Astrocyte of the hippocampus (primary cell): ENCODE results near the gene LIMCH1.
"Not testable (repeated sequence)": the region's sequence is repeated elsewhere in the genome, so short reads cannot be mapped to it uniquely, and the experiment has no call there.

Source experiments
- DNase-seq: peaks from one replicate; pipeline ENCODE4 v3.0.0; 2011; ENCODE audit warnings: low read depth, low spot score

The LIMCH1 gene

GRCh38 chr4:41538017-41538733 is at the start of gene LIMCH1:
Gene LIMCH1, plus strand, starts transcription at chr4:41538157. Its CDS starts 67,839 bp downstream, at chr4:41605996.
- no peak for DNase-seq

- DNase-seq, result not testable (repeated sequence)
Observed at GRCh38 chr4:41491081-41491576, 46.8 kb upstream of the LIMCH1 start.

- DNase-seq, result no peak
Observed at GRCh38 chr4:41496977-41497376, 41.0 kb upstream of the LIMCH1 start.

DNA sequence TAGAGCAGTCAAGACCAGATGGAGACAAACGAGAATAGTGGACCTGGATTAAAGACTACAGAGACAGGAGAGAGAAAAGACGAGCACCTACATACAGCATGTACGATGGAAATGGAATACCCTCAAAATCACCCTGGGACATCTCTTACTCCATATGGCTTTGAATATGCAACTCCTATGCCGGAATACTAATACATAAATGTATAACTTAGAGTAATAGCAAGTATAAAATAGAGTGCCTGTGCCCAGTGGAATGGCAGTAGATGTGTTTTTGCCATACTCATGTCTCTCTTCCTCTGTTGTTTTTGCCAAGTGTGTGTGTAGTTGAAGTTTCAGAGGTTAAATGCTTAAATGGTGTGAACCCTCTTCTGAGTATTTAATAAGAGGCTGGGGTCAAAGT is 39.8 kb upstream of the LIMCH1 start:
- no peak for DNase-seq

- DNase-seq, result no peak
Observed at GRCh38 chr4:41504167-41504818, 33.7 kb upstream of the LIMCH1 start.

- peak; percentile 80 for DNase-seq
Observed at GRCh38 chr4:41505161-41505661, 32.7 kb upstream of the LIMCH1 start.

DNA sequence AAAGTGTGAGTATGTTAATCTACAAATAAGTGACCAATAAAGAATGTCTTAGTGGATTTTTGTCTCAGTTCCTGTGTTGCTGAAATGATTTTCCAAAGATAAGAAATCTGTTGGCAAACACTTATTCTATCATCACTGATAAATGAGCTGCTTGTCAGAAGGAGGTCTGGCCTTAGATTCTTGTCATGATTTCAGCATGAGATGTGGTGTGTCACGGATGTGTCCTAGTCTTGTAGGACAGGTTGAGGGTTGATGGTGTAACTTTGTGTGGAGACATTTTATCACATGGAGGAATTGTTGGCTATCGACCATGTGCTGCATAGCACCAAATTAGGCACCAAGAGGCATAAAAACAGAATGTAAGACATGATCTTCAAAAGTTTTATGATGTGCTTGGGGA is 31.8 kb upstream of the LIMCH1 start:
- peak; percentile 48 for DNase-seq

DNA sequence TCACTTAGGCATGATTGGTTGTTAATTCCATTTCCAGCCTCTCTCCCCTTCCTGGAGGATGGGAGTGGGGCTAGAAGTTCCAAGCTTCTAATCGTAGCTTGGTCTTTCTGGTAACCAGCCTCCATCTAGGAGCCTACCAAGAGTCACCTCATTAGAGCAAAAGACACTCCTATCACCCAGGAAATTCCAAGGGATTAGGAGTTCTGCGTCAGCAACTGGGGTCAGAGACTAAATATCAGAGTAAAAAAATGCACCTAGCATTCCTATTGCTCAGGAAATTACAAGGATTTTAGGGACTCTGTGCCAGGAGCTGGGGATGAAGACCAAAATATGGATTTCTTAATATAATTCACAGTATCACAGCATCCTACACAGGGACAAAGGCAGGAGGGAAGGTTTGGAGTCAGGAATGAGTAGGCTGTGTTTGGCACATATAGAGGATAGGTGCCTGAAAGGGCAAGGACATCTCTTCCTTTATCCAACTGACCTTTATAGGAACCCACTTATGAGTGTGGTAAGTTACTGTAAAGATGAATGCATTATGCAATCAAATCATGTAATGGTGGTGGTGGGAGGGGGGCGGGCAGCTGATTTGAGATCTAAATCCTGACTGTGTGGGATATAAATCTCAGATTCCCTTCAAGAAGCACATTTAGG is 30.5 kb upstream of the LIMCH1 start:
- peak; percentile 22 for DNase-seq

DNA sequence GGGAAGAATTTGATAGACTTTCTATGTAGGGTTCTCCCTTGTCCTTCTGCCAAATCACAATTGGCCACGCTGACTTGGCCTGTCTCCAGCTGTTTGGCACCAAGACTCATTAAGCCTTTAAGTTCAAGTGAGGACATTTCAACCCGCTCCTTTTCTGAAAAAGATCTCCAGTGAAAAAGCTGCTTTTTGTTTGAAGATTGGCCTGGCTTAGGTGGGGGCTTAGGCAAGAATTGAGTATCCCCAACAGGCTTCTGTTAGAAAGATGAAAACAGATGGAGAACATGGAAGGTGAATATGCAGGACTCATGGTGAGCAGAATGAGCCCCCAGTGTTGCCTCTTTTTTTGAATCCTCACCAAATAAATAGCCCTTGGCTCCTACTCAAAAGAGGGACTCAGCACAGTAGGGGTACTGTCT is 28.5 kb upstream of the LIMCH1 start:
- peak; percentile 72 for DNase-seq

GRCh38 chr4:41510179-41510578 is 27.8 kb upstream of the LIMCH1 start:
- no peak for DNase-seq

GRCh38 chr4:41512136-41512535 is 25.8 kb upstream of the LIMCH1 start:
- DNase-seq, result no peak

- DNase-seq, result no peak
Observed at GRCh38 chr4:41512596-41512995, 25.4 kb upstream of the LIMCH1 start.

DNA sequence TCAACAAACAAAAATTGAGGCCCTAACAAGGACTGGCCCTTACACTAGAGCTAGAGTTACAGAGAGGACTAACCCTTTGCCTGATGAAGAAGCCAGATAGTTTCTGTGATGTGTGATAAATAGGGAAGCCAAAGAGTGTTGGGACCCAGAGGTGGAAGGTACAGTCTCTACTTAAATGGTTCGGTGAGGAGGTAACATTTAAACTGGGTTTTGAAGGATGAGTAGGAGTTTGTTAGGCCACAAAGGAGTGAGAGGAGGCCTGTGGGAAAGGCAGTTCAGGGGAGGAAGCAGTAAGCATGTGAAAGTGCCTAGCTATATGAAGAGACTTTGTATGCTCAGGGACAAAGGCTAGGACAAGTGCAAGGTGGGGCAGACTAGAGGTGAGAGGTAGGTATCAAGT is 23.8 kb upstream of the LIMCH1 start:
- DNase-seq, result no peak

DNA sequence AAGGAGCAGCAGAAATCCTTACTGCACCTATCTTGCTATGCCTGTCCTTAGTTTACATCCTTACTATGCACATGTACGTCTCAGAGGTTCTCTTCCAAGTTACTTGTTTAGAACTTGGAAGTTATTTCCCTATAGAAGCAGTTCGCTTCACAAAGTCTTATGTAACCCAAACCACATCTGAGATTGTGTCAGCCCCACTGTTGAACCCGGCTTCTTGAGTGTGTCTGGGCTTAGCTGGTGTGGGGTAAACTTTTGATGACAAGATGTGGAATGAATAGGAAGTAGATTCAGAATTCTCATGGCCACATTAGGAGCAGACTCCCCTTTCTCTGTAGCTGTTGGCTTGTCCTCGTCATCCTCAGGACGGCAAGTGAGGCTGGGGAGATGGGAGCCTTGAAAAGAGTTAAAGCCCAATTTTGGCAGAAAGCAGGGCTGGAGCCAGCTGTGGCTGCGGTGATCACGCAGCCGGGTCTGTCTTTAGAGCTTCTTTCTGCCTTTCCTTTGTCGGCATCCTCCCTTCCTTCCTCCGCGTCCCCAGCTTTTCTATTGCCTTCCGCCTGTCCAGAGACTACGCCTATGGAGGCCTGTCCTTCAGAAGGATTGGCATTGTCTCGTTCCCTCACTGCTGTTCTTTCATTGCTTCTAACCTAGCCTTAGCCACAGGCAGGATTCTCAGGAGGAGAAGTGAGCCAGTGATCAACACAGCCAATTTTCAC is 23.0 kb upstream of the LIMCH1 start:
- no peak for DNase-seq

DNA sequence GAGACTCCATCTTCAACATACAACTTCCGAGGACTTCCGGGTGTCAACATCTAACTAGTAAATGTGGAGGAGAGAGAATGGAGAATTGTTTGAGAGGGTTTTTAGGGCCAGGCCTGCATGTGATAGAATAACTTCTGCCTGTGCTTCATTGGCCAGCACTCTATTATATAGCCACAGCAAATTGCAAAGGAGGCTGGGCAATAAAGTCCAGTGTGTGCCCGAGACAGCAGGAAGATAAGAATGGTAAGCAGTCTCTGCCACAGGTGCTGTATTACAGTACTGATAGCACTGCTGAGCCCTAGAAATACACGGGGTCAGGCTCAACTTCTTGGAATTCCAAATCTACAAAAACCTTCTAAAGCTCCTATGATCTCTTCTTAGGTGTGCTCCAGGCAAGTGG is 20.8 kb upstream of the LIMCH1 start:
- DNase-seq, result no peak

DNA sequence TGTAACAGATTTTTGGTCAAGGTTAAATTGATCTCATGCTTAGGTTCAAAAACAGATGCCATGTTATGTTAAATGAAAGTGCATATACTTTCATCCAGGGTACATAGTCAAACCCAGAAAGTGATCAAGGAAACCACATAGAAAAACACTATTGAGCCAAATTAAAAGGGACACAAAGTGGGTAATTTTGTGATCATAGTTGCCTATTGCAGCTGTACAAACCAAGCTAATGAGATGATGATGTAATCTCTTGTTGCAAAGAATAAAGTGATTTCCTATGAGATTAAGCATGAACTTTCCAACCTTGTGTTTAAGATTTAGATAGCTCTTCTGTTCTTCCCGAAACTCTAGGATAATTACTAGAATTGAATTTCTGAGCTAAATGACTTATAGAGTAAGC is 20.2 kb upstream of the LIMCH1 start:
- DNase-seq, result no peak

DNA sequence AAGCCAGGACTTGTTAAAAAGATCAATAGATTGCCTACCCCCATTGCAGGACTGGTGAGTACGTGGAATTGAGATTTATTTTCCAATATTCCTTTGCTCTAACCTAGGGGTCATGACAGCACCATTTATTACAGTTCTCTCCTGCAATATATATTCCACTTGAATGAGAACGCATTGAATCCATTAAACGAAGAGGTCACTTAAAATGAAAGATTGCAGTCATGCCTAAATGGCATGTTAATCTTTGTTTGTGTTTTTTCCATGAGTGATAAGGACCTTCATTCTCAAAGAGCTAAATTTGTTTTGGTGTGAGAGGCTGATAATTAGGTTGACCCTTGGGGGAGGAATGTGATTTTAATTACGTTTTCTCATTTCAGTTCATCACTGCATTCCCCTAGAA is 13.5 kb upstream of the LIMCH1 start:
- no peak for DNase-seq

- DNase-seq, result peak; percentile 95
Observed at GRCh38 chr4:41525129-41525528, 12.8 kb upstream of the LIMCH1 start.

DNA sequence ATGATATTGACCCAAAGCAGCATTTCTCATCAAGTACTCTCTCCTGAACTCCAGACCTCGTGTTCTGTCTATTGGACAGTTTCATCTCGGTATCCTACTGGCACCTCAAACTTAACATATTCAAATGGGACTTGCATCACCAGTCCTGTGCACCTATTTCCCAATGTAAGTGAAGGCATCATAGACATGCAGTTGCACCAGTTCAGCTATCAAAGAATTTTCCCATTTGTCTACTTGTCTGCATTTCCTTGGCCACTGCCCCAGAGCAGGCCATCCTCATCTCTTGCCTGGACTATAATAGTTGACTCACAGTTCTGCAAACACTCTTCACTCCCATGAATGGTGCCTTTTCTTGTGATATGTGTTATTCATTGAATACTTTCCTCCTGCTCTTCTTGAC is 11.3 kb upstream of the LIMCH1 start:
- DNase-seq, result no peak

GRCh38 chr4:41528512-41529205 is 9.3 kb upstream of the LIMCH1 start:
- DNase-seq, result no peak

DNA sequence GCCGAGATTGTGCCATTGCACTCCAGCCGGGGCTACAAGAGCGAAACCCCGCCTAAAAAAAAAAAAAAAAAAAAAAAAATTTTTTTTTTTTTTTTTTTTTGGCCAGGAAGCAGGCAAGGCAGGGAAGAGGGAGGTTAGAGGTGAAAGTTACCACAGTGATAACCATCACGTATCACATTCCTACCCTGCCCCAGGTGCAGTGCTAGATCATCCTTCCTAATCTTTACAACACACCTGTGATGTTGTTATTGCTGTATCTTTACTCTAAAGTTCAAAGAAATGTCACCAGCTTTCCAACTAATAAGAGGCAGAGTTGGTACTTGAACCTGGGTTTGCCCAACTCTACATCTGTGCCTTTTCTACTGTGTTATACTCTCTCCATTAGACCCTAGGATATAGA is 7.2 kb upstream of the LIMCH1 start:
- no peak for DNase-seq
